Esophagus muscularis mucosa (tissue), 4 donors: ENCODE measurements around the gene PDGFB.

ENCODE experiments used
- EP300 ChIP-seq: sonication (generic); formaldehyde crosslinking; IDR thresholded peaks from one replicate; pipeline ENCODE4 v1.6.1; 2017; ENCODE audit warnings: antibody characterized with exemption
- POLR2A ChIP-seq: fragments of 450-650 bp; IDR thresholded peaks from one replicate; pipeline ENCODE4 v1.6.1; 2017; ENCODE audit warnings: antibody characterized with exemption, moderate library complexity, mild to moderate bottlenecking, low read depth
- POLR2AphosphoS5 ChIP-seq, 2 donors: sonication (generic); formaldehyde crosslinking; IDR thresholded peaks; one replicate each; pipeline ENCODE4 v1.6.1; 2017; ENCODE audit warnings: antibody characterized with exemption in 2 of 2
- TF ChIP-seq, protein P1 (sequence below), 3 experiments: fragments of 200-600 bp in 2 of 3; fragments of 450-650 bp in 1 of 3; sonication (generic) in 2 of 3; IDR thresholded peaks; one replicate each; pipeline ENCODE4 v1.5.1; 2017 to 2019; ENCODE audit warnings: antibody characterized with exemption in 3 of 3, mild to moderate bottlenecking in 2 of 3, moderate library complexity in 1 of 3

DNA sequence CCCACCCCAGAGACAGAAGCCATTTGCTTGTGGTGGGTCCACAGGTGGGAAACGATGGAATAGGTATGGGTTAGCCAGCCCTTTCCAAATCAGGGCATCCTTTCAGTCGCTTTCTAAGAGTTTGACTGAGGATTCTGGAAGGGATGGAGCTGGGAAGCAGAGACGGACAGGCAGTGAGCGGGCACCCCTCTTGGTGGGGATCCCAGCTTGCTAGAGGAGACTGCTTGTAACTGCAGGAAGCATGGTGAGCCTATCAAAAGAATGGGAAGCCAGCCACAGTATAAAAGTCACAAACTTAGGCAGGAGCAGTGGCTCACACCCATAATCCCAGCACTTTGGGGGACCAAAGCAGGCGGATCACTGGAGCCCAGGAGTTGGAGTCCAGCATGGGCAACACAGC, 6.1 kb upstream of the PDGFB start:
- TF ChIP-seq, protein P1, sequence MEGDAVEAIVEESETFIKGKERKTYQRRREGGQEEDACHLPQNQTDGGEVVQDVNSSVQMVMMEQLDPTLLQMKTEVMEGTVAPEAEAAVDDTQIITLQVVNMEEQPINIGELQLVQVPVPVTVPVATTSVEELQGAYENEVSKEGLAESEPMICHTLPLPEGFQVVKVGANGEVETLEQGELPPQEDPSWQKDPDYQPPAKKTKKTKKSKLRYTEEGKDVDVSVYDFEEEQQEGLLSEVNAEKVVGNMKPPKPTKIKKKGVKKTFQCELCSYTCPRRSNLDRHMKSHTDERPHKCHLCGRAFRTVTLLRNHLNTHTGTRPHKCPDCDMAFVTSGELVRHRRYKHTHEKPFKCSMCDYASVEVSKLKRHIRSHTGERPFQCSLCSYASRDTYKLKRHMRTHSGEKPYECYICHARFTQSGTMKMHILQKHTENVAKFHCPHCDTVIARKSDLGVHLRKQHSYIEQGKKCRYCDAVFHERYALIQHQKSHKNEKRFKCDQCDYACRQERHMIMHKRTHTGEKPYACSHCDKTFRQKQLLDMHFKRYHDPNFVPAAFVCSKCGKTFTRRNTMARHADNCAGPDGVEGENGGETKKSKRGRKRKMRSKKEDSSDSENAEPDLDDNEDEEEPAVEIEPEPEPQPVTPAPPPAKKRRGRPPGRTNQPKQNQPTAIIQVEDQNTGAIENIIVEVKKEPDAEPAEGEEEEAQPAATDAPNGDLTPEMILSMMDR (IDR thresholded peaks at IDR 0.05) = no peak
- TF ChIP-seq POLR2A (no peak), POLR2AphosphoS5 (IDR thresholded peaks at IDR 0.05) (no peak), EP300 (no peak)
